Common myeloid progenitor, CD34-positive (primary cell): ENCODE data around the gene METTL1.
A peak's percentile ranks its signal among the peaks of the same experiment; 100 is the strongest.

Source experiments
- CTCF ChIA-PET: fragments of 350-600 bp; sonication (Branson Sonifier 250); formaldehyde crosslinking; loops from one replicate; lab custom pipeline; 2021; ENCODE audit warnings: antibody characterized with exemption; lab: Charles Lee
- POLR2A ChIA-PET: fragments of 350-600 bp; sonication (Branson Sonifier 250); formaldehyde crosslinking; loops from one replicate; lab custom pipeline; 2021; ENCODE audit warnings: antibody characterized with exemption; lab: Charles Lee
- DNase-seq, 3 donors: peaks; one replicate each; pipeline versions ENCODE4 v3.0.0 to v3.0.0-alpha.2; 2013
- H3K27ac ChIP-seq, 2 experiments: 1 replicate in 1 of 2; 2 replicates in 1 of 2; pipeline ENCODE4 v1.7.0; 2013; ENCODE audit warnings: inconsistent platforms in 2 of 2, low read length in 2 of 2, mild to moderate bottlenecking in 2 of 2, low read depth in 1 of 2, moderate library complexity in 1 of 2; ENCODE audit not compliant: severe bottlenecking in 2 of 2, insufficient read depth in 1 of 2, poor library complexity in 1 of 2
- H3K27me3 ChIP-seq, 5 experiments: replicated peaks in 2 of 5; 1 replicate in 3 of 5; 2 replicates in 2 of 5; pipeline versions ENCODE4 v1.6.1 to v1.7.0; 2013; ENCODE audit warnings: low read length in 4 of 5, mild to moderate bottlenecking in 2 of 5, moderate library complexity in 2 of 5, inconsistent platforms in 1 of 5; ENCODE audit not compliant: insufficient read depth in 5 of 5, control insufficient read depth in 4 of 5
- H3K36me3 ChIP-seq, 4 experiments: 1 replicate in 2 of 4; 2 replicates in 2 of 4; pipeline versions ENCODE4 v1.6.1 to v1.7.0; 2013; ENCODE audit warnings: low read length in 3 of 4, control low read depth in 1 of 4, mild to moderate bottlenecking in 1 of 4; ENCODE audit not compliant: control insufficient read depth in 4 of 4, insufficient read depth in 4 of 4
- H3K4me1 ChIP-seq, 4 experiments: 1 replicate in 3 of 4; 2 replicates in 1 of 4; pipeline versions ENCODE4 v1.6.1 to v1.7.1; 2013; ENCODE audit warnings: low read length in 3 of 4, mild to moderate bottlenecking in 3 of 4, control low read depth in 1 of 4, inconsistent platforms in 1 of 4, moderate library complexity in 1 of 4; ENCODE audit not compliant: control insufficient read depth in 4 of 4, insufficient read depth in 4 of 4; ENCODE audit errors: control extremely low read depth in 1 of 4
- H3K4me3 ChIP-seq, 7 experiments: 1 replicate in 4 of 7; 2 replicates in 3 of 7; pipeline versions ENCODE4 v1.5.1 to v1.7.0; 2013; ENCODE audit warnings: mild to moderate bottlenecking in 7 of 7, low read length in 6 of 7, moderate library complexity in 6 of 7, inconsistent platforms in 2 of 7, low read depth in 2 of 7, control low read depth in 1 of 7; ENCODE audit not compliant: insufficient read depth in 4 of 7, control insufficient read depth in 1 of 7; ENCODE audit errors: extremely low read depth in 1 of 7
- H3K9me3 ChIP-seq, 5 experiments: 1 replicate in 4 of 5; 2 replicates in 1 of 5; pipeline versions ENCODE4 v1.6.1 to v1.7.1; 2013; ENCODE audit warnings: low read length in 4 of 5, mild to moderate bottlenecking in 2 of 5, inconsistent platforms in 1 of 5, low read depth in 1 of 5, moderate library complexity in 1 of 5; ENCODE audit not compliant: control insufficient read depth in 4 of 5, insufficient read depth in 2 of 5; ENCODE audit errors: control extremely low read depth in 1 of 5
- WGBS: methylation state at CpG from one replicate; pipeline ENCODE4 v1.1.5; 2013; ENCODE audit not compliant: insufficient coverage; 5-methylcytosine and 5-hydroxymethylcytosine counted together

METTL1 gene

GRCh38 chr12:57800965-57801364, 29.1 kb upstream of the METTL1 start:
- Histone ChIP-seq H3K4me3 (no peak overlapping the region), H3K9me3 (no peaks in the 10 kb centered on the region), H3K36me3 (peaks cover 14 to 52% (median 35%) of the 10 kb centered on the region in 4 experiments), H3K27me3 (no peaks in the 10 kb centered on the region), H3K4me1 (peaks cover 0 to 7% (median 0%) of the 10 kb centered on the region in 4 experiments), H3K27ac (no peak overlapping the region)
- no CpG with 5 or more reads among the region's 3 CpGs for WGBS
- DNase-seq: no peak
- POLR2A ChIA-PET: no interaction called here
- CTCF ChIA-PET: interaction anchor here (1.2 to 7.1 kb wide), 8 partner anchors 7 to 104 kb away, joined by 5 to 42 read pairs (median 14); partner anchors contain the start of genes AVIL and TSFM

- no peak for DNase-seq
- Histone ChIP-seq H3K36me3 (peaks cover 23 to 68% (median 54%) of the 10 kb centered on the region in 4 experiments), H3K4me3 (no peak overlapping the region), H3K9me3 (no peaks in the 10 kb centered on the region), H3K27ac (peak overlapping the region in 1 of 2 experiments; percentile 63), H3K4me1 (peaks cover 0 to 7% (median 0%) of the 10 kb centered on the region in 4 experiments), H3K27me3 (no peaks in the 10 kb centered on the region)
- CTCF ChIA-PET: interaction anchor here (0.6 to 7.1 kb wide), 8 partner anchors 9 to 98 kb away, joined by 3 to 41 read pairs (median 4); partner anchors contain the start of gene AVIL
- 100% methylated on average over 1 of the region's 1 CpG for WGBS
- POLR2A ChIA-PET: no interaction called here
Observed at GRCh38 chr12:57797933-57798332, 26.0 kb upstream of the METTL1 start.

- CTCF ChIA-PET: interaction anchor here (0.8 to 7.1 kb wide), 4 partner anchors 10 to 104 kb away, joined by 3 to 41 read pairs (median 5); partner anchors contain the start of gene TSFM
- H3K36me3 ChIP-seq: peaks cover 22 to 67% (median 54%) of the 10 kb centered on the region in 4 experiments
- no peaks in the 10 kb centered on the region for H3K9me3 ChIP-seq
- peak overlapping the region in 1 of 2 experiments; percentile 63 for H3K27ac ChIP-seq
- DNase-seq: no peak
- no peak overlapping the region for H3K4me3 ChIP-seq
- WGBS: no CpG with 5 or more reads among the region's 1 CpG
- H3K27me3 ChIP-seq: no peaks in the 10 kb centered on the region
- POLR2A ChIA-PET: no interaction called here
- H3K4me1 ChIP-seq: peaks cover 0 to 7% (median 0%) of the 10 kb centered on the region in 4 experiments
Observed at GRCh38 chr12:57796996-57797395, 25.1 kb upstream of the METTL1 start.

- no peak overlapping the region for H3K27ac ChIP-seq
- no peaks in the 10 kb centered on the region for H3K27me3 ChIP-seq
- peaks cover 0 to 7% (median 0%) of the 10 kb centered on the region in 4 experiments for H3K4me1 ChIP-seq
- H3K9me3 ChIP-seq: no peaks in the 10 kb centered on the region
- CTCF ChIA-PET: interaction anchor here (1.7 to 3.6 kb wide), 3 partner anchors 11 to 15 kb away, joined by 5 to 14 read pairs (median 12); partner anchors contain the start of gene TSFM
- peaks cover 24 to 69% (median 49%) of the 10 kb centered on the region in 4 experiments for H3K36me3 ChIP-seq
- H3K4me3 ChIP-seq: no peak overlapping the region
- POLR2A ChIA-PET: no interaction called here
- 97% methylated on average over 3 of the region's 6 CpGs for WGBS
- DNase-seq: no peak
Observed at GRCh38 chr12:57795354-57795753, 23.4 kb upstream of the METTL1 start.

- Histone ChIP-seq H3K9me3 (no peaks in the 10 kb centered on the region), H3K27me3 (no peaks in the 10 kb centered on the region), H3K27ac (no peak overlapping the region), H3K36me3 (peaks cover 21 to 66% (median 48%) of the 10 kb centered on the region in 4 experiments), H3K4me3 (no peak overlapping the region), H3K4me1 (peaks cover 0 to 7% (median 0%) of the 10 kb centered on the region in 4 experiments)
- ChIA-PET POLR2A (interaction anchor here (0.6 kb wide), 1 partner anchor 72 kb away, joined by 3 read pairs; no protein-coding TSS in a partner anchor), CTCF (interaction anchor here (1.2 to 3.6 kb wide), 7 partner anchors 9 to 26 kb away, joined by 3 to 19 read pairs (median 5); partner anchors contain the start of genes AVIL and TSFM)
- WGBS: 71% methylated on average over 1 of the region's 1 CpG
- DNase-seq: no peak
Observed at GRCh38 chr12:57793920-57794319, 22.0 kb upstream of the METTL1 start.

- POLR2A ChIA-PET: no interaction called here
- H3K36me3 ChIP-seq: peaks cover 13 to 37% (median 28%) of the 10 kb centered on the region in 4 experiments
- CTCF ChIA-PET: interaction anchor here (0.7 to 2.6 kb wide), 11 partner anchors 10 to 122 kb away, joined by 3 to 14 read pairs (median 5); partner anchors contain the start of genes AVIL and CYP27B1
Observed at GRCh38 chr12:57783861-57784260, 12.0 kb upstream of the METTL1 start.

GRCh38 chr12:57783466-57783801, 11.5 kb upstream of the METTL1 start:
- Histone ChIP-seq H3K36me3 (peaks cover 10 to 36% (median 25%) of the 10 kb centered on the region in 4 experiments), H3K27ac (peak overlapping the region; percentile 75 to 91), H3K27me3 (no peaks in the 10 kb centered on the region), H3K4me1 (peaks cover 9 to 34% (median 31%) of the 10 kb centered on the region in 4 experiments), H3K9me3 (no peaks in the 10 kb centered on the region), H3K4me3 (peak overlapping the region in 6 of 7 experiments; percentile 93 to 100 (median 98))
- ChIA-PET CTCF (interaction anchor here (0.7 to 2.7 kb wide), 18 partner anchors 11 to 151 kb away, joined by 3 to 18 read pairs (median 4); partner anchors contain the start of genes AVIL, CYP27B1, EEF1AKMT3 and METTL1), POLR2A (interaction anchor here (1.3 kb wide), 1 partner anchor 11 kb away, joined by 8 read pairs; the partner anchor contains the start of genes EEF1AKMT3 and METTL1)
- DNase-seq: no peak
- 97% methylated on average over 5 of the region's 12 CpGs for WGBS

More at GRCh38 chr12:57783861-57784260, 12.0 kb upstream of the METTL1 start:
- Histone ChIP-seq H3K4me3 (peak overlapping the region in 2 of 7 experiments; percentile 96 to 99), H3K9me3 (no peaks in the 10 kb centered on the region), H3K4me1 (peaks cover 9 to 34% (median 31%) of the 10 kb centered on the region in 4 experiments), H3K27me3 (no peaks in the 10 kb centered on the region), H3K27ac (no peak overlapping the region)
- WGBS: 100% methylated on average over 5 of the region's 11 CpGs
- DNase-seq: no peak
